Neuron (in vitro differentiated cells): ENCODE results near the gene MLH1.
A peak's percentile ranks its signal among the peaks of the same experiment; 100 is the strongest.
"Not testable (repeated sequence)": the region's sequence is repeated elsewhere in the genome, so short reads cannot be mapped to it uniquely, and the experiment has no call there.

ENCODE experiments used
- H2AFZ ChIP-seq: one replicate; pipeline ENCODE4 v1.6.1; 2013; ENCODE audit warnings: low read depth, mild to moderate bottlenecking, inconsistent platforms, low read length, moderate library complexity
- H3K27me3 ChIP-seq: one replicate; pipeline ENCODE4 v1.6.1; 2013; ENCODE audit warnings: low read length; ENCODE audit not compliant: insufficient read depth
- H3K36me3 ChIP-seq: one replicate; pipeline ENCODE4 v1.6.1; 2013; ENCODE audit warnings: low read length; ENCODE audit not compliant: insufficient read depth
- H3K4me1 ChIP-seq: one replicate; pipeline ENCODE4 v1.6.1; 2013; ENCODE audit warnings: low read length; ENCODE audit not compliant: insufficient read depth
- H3K4me3 ChIP-seq: 2 replicates; pipeline ENCODE4 v1.5.1; 2013; ENCODE audit warnings: mild to moderate bottlenecking, low read length, moderate library complexity
- H3K9me3 ChIP-seq: one replicate; pipeline ENCODE4 v1.6.1; 2013; ENCODE audit warnings: low read length

The MLH1 gene

GRCh38 chr3:36963008-36963407 is 30.3 kb upstream of the MLH1 start:
- not testable (repeated sequence) for H3K27me3 ChIP-seq, H3K4me3 ChIP-seq, H3K4me1 ChIP-seq

GRCh38 chr3:36964331-36964730 is 29.0 kb upstream of the MLH1 start:
- Histone ChIP-seq H3K27me3 (no peaks in the 10 kb centered on the region), H3K9me3 (no peaks in the 10 kb centered on the region)

More at GRCh38 chr3:36963008-36963407, 30.3 kb upstream of the MLH1 start:
- H3K9me3 ChIP-seq, H3K36me3 ChIP-seq, H2AFZ ChIP-seq: not testable (repeated sequence)

DNA sequence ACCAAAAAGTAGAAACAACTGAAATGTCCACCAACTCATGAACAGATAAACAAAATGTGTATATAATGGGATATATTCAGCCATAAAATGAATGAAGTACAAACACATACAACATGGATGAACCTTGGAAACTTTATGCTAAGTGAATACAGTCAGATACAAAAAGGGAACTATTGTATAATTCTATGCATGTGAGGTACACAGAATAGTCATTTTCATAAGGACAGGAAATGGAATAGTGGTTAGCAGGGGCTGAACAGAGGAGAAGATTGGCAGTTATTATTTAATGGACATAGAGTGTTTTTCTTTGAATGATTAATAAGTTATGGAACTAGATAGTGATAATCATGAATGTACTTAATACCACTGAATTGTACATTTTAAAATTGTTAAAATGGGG is 28.5 kb upstream of the MLH1 start:
- Histone ChIP-seq H3K36me3 (no peaks in the 10 kb centered on the region), H3K27me3 (no peaks in the 10 kb centered on the region), H3K9me3 (no peaks in the 10 kb centered on the region), H2AFZ (no peak overlapping the region), H3K4me1 (peaks cover 5% of the 10 kb centered on the region), H3K4me3 (no peak overlapping the region)

More at GRCh38 chr3:36964331-36964730, 29.0 kb upstream of the MLH1 start:
- H3K36me3 ChIP-seq, result no peaks in the 10 kb centered on the region
- peaks cover 3% of the 10 kb centered on the region for H3K4me1 ChIP-seq
- H3K4me3 ChIP-seq, result no peak overlapping the region
- H2AFZ ChIP-seq, result no peak overlapping the region

GRCh38 chr3:36965440-36965839 is 27.9 kb upstream of the MLH1 start:
- no peaks in the 10 kb centered on the region for H3K27me3 ChIP-seq
- H3K9me3 ChIP-seq, result no peaks in the 10 kb centered on the region
- peaks cover 10% of the 10 kb centered on the region for H3K4me1 ChIP-seq

DNA sequence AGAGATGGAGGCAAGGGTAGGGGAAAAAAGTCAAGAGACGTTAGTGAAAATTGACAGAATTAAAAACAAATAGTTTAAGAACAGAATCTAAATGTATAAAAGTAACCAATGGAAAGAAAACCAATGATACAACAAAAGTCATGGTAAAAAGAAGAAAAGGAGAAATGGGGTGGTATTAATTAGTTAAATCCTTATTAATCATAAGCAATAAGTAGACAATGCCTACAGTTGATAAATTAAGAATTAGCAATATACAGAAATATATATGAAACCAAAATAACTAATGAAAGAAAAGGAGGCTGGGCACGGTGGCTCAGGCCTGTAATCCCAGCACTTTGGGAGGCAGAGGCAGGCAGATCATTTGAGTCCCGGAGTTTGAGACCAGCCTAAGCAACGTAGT is 24.2 kb upstream of the MLH1 start:
- H3K4me3 ChIP-seq, result no peak overlapping the region
- no peaks in the 10 kb centered on the region for H3K36me3 ChIP-seq
- no peaks in the 10 kb centered on the region for H3K9me3 ChIP-seq
- no peaks in the 10 kb centered on the region for H3K27me3 ChIP-seq
- peak overlapping the region; percentile 4 for H2AFZ ChIP-seq
- H3K4me1 ChIP-seq, result peaks cover 18% of the 10 kb centered on the region

More at GRCh38 chr3:36965440-36965839, 27.9 kb upstream of the MLH1 start:
- Histone ChIP-seq H3K36me3 (no peaks in the 10 kb centered on the region), H3K4me3 (no peak overlapping the region), H2AFZ (no peak overlapping the region)

DNA sequence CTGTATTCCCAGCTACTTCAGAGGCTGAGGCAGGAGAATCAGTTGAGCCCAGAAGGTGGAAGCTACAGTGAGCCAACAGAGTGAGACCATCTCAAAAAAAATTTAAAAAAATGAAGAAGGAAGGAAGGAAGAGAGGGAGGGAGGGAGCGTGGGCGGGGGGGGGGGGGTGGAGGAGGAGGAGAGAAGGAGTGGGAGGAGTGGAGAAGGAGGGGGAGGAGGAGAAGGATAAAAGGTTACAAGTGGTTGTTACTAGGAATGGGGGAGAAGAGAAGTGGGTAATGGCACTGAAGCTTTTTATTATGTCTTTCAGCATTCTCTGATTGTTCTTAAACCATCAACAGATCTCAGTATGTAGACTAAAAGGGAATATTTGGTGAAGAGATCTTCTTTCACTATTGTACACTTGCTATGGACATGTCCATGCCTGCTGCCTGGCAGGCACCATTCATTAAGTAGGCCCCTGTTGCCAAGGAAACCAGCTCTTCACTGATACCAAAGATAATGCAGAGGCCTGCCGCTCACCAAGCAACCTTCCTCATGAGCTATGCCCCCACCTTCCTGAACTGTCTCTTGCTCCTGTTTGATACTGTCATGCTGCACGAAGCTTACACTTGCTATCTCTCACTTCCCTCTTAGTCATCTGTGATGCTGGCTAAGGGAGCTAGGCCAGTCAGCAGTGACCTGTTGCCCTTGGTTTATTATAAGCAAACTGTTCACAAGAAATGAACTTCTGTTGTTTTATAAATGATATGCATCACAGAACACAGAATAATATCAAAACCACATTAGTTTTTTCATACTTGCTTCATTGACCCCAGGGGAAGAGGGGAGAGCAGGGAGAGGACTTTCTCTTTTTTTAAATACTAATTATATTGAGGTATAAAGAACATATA is 23.5 kb upstream of the MLH1 start:
- H2AFZ ChIP-seq, result peak overlapping the region; percentile 4
- peak overlapping the region; percentile 12 for H3K4me3 ChIP-seq
- no peaks in the 10 kb centered on the region for H3K27me3 ChIP-seq
- H3K4me1 ChIP-seq, result peaks cover 18% of the 10 kb centered on the region
- no peaks in the 10 kb centered on the region for H3K9me3 ChIP-seq
- no peaks in the 10 kb centered on the region for H3K36me3 ChIP-seq

DNA sequence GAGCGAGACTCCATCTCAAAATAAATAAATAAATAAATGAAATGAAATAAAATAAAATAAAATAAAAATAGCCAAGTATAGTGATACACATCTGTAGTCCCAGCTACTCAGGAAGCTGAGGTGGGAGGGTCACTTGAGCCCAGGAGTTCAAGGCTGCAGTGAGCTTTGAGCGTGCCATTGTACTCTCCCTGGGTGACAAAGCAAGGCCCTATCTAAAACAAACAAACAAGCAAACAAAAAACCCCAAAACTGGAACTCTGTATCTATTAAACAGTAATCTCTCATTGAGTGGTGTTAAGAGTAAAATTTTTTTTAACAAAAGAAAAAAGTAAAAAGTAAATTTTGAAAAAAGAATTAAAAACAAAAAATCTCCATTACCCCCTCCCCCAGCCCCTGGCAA is 21.2 kb upstream of the MLH1 start:
- H3K4me3 ChIP-seq, result no peak overlapping the region
- H3K4me1 ChIP-seq, result peaks cover 18% of the 10 kb centered on the region
- no peaks in the 10 kb centered on the region for H3K9me3 ChIP-seq
- H2AFZ ChIP-seq, result no peak overlapping the region
- no peaks in the 10 kb centered on the region for H3K36me3 ChIP-seq
- no peaks in the 10 kb centered on the region for H3K27me3 ChIP-seq

DNA sequence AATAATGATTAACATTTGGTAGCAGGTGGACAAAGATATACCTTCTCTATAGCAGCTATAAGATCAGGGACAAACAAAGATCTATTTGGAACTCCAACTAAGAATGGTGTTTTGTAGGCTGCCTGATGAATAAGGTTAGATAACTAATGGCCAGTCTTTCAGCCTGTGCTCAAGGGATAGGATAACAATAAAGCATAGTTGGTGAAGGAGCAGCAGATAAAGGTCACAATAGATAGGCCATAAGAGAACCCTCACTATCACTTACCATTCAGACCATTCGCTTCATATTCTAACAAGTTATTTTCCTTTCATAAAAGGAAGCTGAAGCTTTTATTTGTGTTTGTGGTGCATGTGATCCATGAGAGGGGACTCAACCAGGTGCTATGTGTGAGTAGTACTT is 20.2 kb upstream of the MLH1 start:
- H3K36me3 ChIP-seq, result no peaks in the 10 kb centered on the region
- peaks cover 18% of the 10 kb centered on the region for H3K4me1 ChIP-seq
- H3K9me3 ChIP-seq, result no peaks in the 10 kb centered on the region
- no peaks in the 10 kb centered on the region for H3K27me3 ChIP-seq
- no peak overlapping the region for H2AFZ ChIP-seq
- H3K4me3 ChIP-seq, result no peak overlapping the region

GRCh38 chr3:36981006-36981405 is 12.3 kb upstream of the MLH1 start:
- H3K4me1 ChIP-seq, result no peaks in the 10 kb centered on the region

DNA sequence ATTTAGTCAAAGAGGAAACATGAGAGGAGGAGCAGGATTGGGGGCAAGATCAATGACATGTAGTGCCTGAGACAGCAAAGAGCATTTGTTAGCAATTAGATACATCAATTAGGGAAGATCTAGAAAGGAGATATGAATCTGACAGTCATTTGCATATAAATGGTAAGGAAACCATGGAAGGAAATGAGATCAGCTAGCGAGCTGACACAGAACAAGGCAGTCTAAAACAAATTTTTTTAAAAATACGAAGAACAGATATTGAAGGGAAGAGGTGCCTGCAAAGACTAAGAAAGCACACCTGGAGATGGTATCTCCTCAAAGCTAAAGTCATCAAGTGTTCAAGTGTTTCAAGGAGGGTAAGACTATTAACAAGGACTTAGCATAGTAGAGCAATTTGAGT is 5.0 kb upstream of the MLH1 start:
- Histone ChIP-seq H3K9me3 (no peaks in the 10 kb centered on the region), H3K4me3 (no peak overlapping the region), H3K36me3 (peaks cover 67% of the 10 kb centered on the region), H3K4me1 (peaks cover 32% of the 10 kb centered on the region), H2AFZ (no peak overlapping the region), H3K27me3 (no peaks in the 10 kb centered on the region)

More at GRCh38 chr3:36981006-36981405, 12.3 kb upstream of the MLH1 start:
- Histone ChIP-seq H3K36me3 (peaks cover 27% of the 10 kb centered on the region), H3K27me3 (no peaks in the 10 kb centered on the region), H3K9me3 (no peaks in the 10 kb centered on the region), H3K4me3 (no peak overlapping the region), H2AFZ (no peak overlapping the region)

- Histone ChIP-seq H2AFZ (no peak overlapping the region), H3K4me1 (peaks cover 32% of the 10 kb centered on the region), H3K27me3 (no peaks in the 10 kb centered on the region), H3K9me3 (no peaks in the 10 kb centered on the region), H3K36me3 (peaks cover 62% of the 10 kb centered on the region), H3K4me3 (peak overlapping the region; percentile 71)
These were observed 4.3 kb upstream of the MLH1 start for GRCh38 chr3:36989005-36989404.

DNA sequence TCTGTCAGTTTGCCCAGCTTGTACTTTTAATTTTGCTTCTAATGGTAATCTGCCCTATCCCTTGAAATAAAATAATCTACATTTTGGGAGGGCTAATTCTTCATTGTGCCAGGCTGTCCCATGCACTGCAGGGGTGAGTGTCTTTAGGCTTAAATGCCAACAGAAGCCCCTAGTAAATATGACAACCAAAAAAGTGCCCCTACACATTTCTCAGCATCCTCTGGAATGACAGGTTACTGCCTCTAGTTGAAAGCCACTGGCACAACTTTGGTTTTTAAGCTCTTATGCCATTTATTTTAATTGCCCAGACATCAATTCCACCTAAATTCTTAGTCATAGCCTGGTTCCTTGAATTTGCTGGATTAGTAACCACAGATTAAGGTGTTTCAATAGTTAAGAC is 3.8 kb upstream of the MLH1 start:
- Histone ChIP-seq H3K4me1 (peaks cover 37% of the 10 kb centered on the region), H2AFZ (no peak overlapping the region), H3K4me3 (peak overlapping the region; percentile 71), H3K9me3 (no peaks in the 10 kb centered on the region), H3K36me3 (peaks cover 57% of the 10 kb centered on the region), H3K27me3 (no peaks in the 10 kb centered on the region)

- H3K36me3 ChIP-seq, result peaks cover 45% of the 10 kb centered on the region
- no peaks in the 10 kb centered on the region for H3K9me3 ChIP-seq
- H3K4me1 ChIP-seq, result peaks cover 37% of the 10 kb centered on the region
- H2AFZ ChIP-seq, result no peak overlapping the region
- H3K27me3 ChIP-seq, result no peaks in the 10 kb centered on the region
- H3K4me3 ChIP-seq, result peak overlapping the region; percentile 71
These were observed 2.2 kb upstream of the MLH1 start for GRCh38 chr3:36991147-36991546.
